Subcutaneous adipose tissue (tissue), 4 donors: Measurements from ENCODE around the gene HPS4. TPM values are rescaled to one million over a fixed set of nuclear protein-coding genes. Genes with fewer than 3 reads are reported as not detected.

Experiments
- total RNA-seq, 4 donors: library from RNA; depleted of rRNA; stranded (reverse); fragments of >200 nt; gene quantifications; one replicate each; pipeline ENCODE4 v1.1.0, GENCODE V29; 2016
- TF ChIP-seq, protein P1 (sequence below): fragments of 450-650 bp; IDR thresholded peaks from one replicate; pipeline ENCODE4 v1.5.1; 2016; ENCODE audit warnings: low read depth, mild to moderate bottlenecking, control low read depth, antibody characterized with exemption, moderate library complexity

The HPS4 gene
- total RNA-seq = 10 to 100 TPM; 29.0 to 32.8 (median 31.6) TPM

- TF ChIP-seq, protein P1, sequence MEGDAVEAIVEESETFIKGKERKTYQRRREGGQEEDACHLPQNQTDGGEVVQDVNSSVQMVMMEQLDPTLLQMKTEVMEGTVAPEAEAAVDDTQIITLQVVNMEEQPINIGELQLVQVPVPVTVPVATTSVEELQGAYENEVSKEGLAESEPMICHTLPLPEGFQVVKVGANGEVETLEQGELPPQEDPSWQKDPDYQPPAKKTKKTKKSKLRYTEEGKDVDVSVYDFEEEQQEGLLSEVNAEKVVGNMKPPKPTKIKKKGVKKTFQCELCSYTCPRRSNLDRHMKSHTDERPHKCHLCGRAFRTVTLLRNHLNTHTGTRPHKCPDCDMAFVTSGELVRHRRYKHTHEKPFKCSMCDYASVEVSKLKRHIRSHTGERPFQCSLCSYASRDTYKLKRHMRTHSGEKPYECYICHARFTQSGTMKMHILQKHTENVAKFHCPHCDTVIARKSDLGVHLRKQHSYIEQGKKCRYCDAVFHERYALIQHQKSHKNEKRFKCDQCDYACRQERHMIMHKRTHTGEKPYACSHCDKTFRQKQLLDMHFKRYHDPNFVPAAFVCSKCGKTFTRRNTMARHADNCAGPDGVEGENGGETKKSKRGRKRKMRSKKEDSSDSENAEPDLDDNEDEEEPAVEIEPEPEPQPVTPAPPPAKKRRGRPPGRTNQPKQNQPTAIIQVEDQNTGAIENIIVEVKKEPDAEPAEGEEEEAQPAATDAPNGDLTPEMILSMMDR = no peak
These were observed at the start of gene HPS4, which contains the start of gene SRRD for GRCh38 chr22:26483439-26484359. Gene HPS4 (minus strand): TSS chr22:26483783. CDS start chr22:26481762, 2,021 bp downstream. Gene SRRD (plus strand): TSS chr22:26483877. CDS start chr22:26483891, 14 bp downstream.

- TF ChIP-seq, protein P1 = no peak
These were observed 45.8 kb upstream of the HPS4 start for GRCh38 chr22:26529345-26529744.

DNA sequence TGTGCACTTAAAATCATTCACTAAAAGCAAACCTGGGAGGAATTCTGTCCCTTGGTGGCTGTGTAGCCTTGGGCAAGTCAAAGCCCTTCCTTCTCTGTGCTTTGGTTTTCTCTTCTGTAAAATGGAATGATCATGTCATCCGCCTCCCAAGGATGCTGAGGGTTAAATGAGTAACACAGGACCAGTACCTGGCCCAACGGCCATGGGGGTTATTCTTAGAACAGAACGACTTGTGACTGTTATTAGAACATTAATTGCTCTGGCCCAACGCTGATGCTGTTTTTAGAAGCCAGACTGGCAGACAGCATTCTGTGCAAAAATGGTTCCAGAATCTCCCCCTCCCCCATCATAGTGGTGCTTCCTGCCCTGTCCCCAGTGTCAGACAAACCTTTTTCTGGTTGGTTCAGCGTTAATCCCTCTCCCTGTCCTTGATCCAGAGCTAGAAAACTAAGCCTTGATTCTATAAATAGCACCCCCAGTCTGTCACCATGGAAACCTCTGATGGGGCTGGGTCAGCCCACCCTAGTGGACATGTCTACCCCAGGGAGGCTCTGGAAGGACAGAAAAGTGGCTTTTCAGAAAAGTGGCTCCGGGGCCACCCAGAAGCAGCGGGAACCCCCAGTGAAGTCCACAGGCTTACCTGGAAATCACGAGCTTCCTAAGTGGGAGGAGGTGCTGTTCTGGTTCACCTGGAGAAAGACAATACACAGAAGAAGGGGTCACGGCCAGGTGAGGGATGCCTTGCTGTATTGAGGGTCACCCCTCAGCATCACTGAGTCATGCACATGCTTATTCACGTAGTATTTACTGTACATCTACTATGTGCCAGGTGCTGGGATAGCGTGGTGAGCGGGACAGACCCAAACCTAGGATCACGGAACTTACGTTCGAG, 44.2 kb upstream of the HPS4 start:
- TF ChIP-seq, protein P1 = no peak

DNA sequence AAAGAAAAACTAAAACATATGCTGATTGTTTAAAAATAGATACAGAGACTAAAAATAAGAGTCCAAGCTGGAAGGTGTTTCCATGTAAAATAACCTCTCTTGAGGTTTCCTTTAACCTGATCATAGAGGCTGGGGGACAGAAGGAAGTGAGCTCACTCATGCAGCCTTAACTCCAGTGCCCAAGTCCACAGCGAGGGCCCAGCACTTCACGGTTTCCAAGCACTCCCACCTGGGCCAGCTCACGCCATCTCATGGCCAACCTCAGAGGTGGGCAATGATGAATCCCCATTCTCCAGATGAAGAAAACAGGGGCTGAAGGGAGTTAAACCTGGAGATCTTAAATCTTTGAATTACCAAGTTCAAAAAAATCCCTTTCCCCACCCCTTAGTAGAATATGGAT, 43.6 kb upstream of the HPS4 start:
- TF ChIP-seq, protein P1 = no peak

DNA sequence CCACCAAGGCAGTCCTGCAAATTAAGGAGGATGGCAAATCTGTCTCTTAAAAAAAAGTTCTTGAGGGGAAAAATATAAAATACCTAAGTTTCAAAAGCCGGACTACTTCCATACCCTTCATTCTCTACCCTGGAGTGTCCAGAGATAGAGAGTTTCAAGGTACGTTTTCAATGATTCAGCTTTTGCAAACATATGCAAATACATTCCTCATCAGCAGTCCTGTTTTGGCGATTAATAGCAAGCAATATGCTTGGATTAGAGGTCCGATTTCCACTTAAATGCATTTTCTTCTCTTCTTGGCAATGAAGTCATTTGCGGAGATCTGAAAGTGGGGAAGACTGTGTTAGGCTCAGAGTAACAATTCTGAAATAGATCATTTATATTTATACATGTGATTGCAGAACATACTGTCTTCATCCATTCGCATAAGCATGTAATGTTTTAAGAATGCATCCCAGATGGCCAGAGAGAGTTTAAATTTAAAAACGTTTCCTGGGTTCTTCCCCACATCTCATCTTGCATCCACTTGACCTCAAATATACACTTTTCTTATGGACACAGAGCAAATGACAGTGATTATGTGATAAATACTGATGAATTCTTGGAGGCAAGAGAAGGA, 42.5 kb upstream of the HPS4 start:
- TF ChIP-seq, protein P1 = no peak

DNA sequence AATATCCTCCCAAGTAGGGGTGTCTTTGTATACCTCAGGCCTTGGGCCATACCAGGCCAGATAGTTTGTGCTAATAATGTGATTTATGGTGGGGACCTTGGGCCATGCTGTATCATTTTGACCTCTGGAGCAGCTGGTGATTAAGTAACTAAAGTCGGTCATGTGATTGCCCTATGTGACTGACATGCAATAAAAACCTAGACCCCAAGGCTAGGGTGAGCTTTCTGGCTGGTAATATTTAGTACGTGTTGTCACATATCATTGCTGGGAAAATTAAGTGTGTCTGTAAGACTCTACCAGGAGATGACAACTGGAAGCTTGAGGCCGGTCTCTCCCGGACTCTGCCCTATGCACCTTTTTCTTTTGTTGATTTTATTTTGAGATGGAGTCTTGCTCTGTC, 41.3 kb upstream of the HPS4 start:
- TF ChIP-seq, protein P1 = no peak
